HepG2 (cell line): Measurements from ENCODE around the gene DNAAF1. TPM values are rescaled to one million over a fixed set of nuclear protein-coding genes. Genes with fewer than 3 reads are reported as not detected.
A peak's percentile ranks its signal among the peaks of the same experiment; 100 is the strongest.

Experiments
- ARID3A ChIP-seq: IDR thresholded peaks from 2 replicates; pipeline ENCODE4 v1.6.1; 2012; ENCODE audit warnings: low read depth, low read length, improper control_type of control experiment
- ASH2L ChIP-seq: fragments of 300-600, 200-600 bp; sonication (generic); IDR thresholded peaks from 2 replicates; pipeline ENCODE4 v1.7.0; 2017; ENCODE audit warnings: low read depth, mild to moderate bottlenecking, moderate library complexity, mixed read lengths, low read length; ENCODE audit not compliant: insufficient read length
- GPN1 ChIP-seq: sonication (generic); formaldehyde crosslinking; IDR thresholded peaks from 2 replicates; pipeline ENCODE4 v1.5.1; 2020; ENCODE audit warnings: missing genetic modification reagents, borderline replicate concordance
- IRF2 ChIP-seq: IDR thresholded peaks from 2 replicates; pipeline ENCODE4 v1.6.1; 2018; ENCODE audit warnings: missing genetic modification reagents, missing compliant biosample characterization
- KMT2B ChIP-seq: IDR thresholded peaks from 2 replicates; pipeline ENCODE4 v1.6.1; 2016; ENCODE audit warnings: missing genetic modification reagents, missing compliant biosample characterization
- NCOA1 ChIP-seq: sonication (generic); formaldehyde crosslinking; IDR thresholded peaks from 2 replicates; pipeline ENCODE4 v1.9.0; 2021; ENCODE audit warnings: missing genetic modification reagents
- NR1H2 ChIP-seq: sonication (generic); formaldehyde crosslinking; IDR thresholded peaks from 2 replicates; pipeline ENCODE4 v1.8.1; 2022; ENCODE audit warnings: low read depth, missing genetic modification reagents, borderline replicate concordance
- POLR2AphosphoS2 ChIP-seq: IDR thresholded peaks from 2 replicates; pipeline ENCODE4 v1.6.1; 2011; ENCODE audit warnings: low read depth, low read length, improper control_type of control experiment
- SNAPC2 ChIP-seq: sonication (generic); formaldehyde crosslinking; IDR thresholded peaks from 2 replicates; pipeline ENCODE4 v1.8.1; 2022; ENCODE audit warnings: mild to moderate bottlenecking, missing genetic modification reagents
- SSRP1 ChIP-seq: IDR thresholded peaks from 2 replicates; pipeline ENCODE4 v1.6.1; 2016; ENCODE audit warnings: control low read depth
- STAT5B ChIP-seq: sonication (generic); formaldehyde crosslinking; IDR thresholded peaks from 2 replicates; pipeline ENCODE4 v1.4.0; 2020; ENCODE audit warnings: missing genetic modification reagents
- ZFP62 ChIP-seq: sonication (generic); formaldehyde crosslinking; IDR thresholded peaks from 2 replicates; pipeline ENCODE4 v1.4.0; 2020; ENCODE audit warnings: missing genetic modification reagents
- ZNF10 ChIP-seq: sonication (generic); formaldehyde crosslinking; IDR thresholded peaks from 2 replicates; pipeline ENCODE4 v1.4.0; 2020; ENCODE audit warnings: mild to moderate bottlenecking, low read depth, missing genetic modification reagents, borderline replicate concordance
- polyA plus RNA-seq, 8 experiments: library from polyadenylated mRNA; depleted of rRNA in 3 of 8; stranded (reverse) in 7 of 8; unstranded in 1 of 8; fragments of >200 nt; fragmentation: Illumina TruSeq in 4 of 8; extraction: Trizol in 4 of 8; gene quantifications; 2 replicates each; pipeline versions ENCODE4 v1.2.1 to v1.2.3, GENCODE V29; 2011 to 2016; ENCODE audit warnings: low read depth in 4 of 8, missing spikeins in 1 of 8, mixed read lengths in 1 of 8; ENCODE audit not compliant: insufficient read depth in 1 of 8
- total RNA-seq, 5 experiments: library from RNA; depleted of rRNA; stranded (reverse); fragments of >200 nt; fragmentation: Illumina TruSeq; extraction: Trizol; gene quantifications; 2 replicates each; pipeline ENCODE4 v1.2.3, GENCODE V29; 2016; ENCODE audit warnings: low read depth in 1 of 5
- TF ChIP-seq, protein P1 (sequence below): sonication (generic); formaldehyde crosslinking; IDR thresholded peaks from 2 replicates; pipeline ENCODE4 v1.5.0; 2020; ENCODE audit warnings: mild to moderate bottlenecking, missing genetic modification reagents
- TF ChIP-seq, protein P2 (sequence below): sonication (generic); formaldehyde crosslinking; IDR thresholded peaks from one replicate; pipeline ENCODE4 v1.5.1; 2020; ENCODE audit warnings: mild to moderate bottlenecking, missing genetic modification reagents; ENCODE audit errors: not compliant biosample characterization
- TF ChIP-seq, protein P3 (sequence below): IDR thresholded peaks from 2 replicates; pipeline ENCODE4 v1.6.1; 2016; ENCODE audit warnings: low read depth, control low read depth

Gene DNAAF1
- total and polyA plus RNA-seq, 2 of the 13 experiments (the other 11 are each of a cell fraction or from before 2014, with no cell fraction given) = 0.04 TPM; not detected in 1

DNA sequence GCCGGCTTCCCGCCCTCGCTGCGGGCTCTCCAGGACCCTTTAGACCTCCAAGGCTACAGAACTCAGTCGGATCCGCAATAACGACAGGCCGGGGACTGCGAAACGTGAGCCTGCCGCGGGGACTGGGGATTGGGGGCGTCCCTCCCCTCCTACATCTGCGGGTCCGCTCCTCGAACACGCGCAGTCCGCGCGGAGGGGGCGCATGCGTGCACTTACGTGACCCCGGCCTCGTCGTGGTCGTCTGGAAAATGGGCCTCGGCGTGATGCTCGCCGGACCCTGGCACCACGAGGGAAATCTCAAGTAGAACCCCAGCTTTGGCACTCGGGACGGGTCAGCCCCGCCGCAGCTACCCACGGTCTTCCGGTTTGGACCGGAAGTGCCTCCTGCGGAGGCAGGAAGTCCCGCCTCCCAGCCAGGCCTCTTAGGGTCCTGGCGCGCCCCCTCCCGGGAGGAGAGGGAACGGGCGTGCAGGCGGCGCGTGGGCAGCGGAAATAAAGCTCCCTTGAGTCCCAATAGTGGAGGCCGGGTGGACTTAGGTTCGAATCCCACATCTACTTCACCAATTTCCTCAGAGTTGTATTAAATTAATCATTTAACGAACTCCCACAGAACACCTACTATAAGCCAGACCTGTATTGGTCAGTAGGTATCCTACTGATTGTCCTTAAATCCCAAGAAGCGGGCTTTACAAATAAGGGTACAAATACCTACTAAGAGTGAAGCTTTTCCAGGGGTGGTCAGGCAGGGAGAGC lies 41.8 kb downstream of the DNAAF1 start, which contains the start of gene TAF1C (continued):
- TF ChIP-seq, protein P1, sequence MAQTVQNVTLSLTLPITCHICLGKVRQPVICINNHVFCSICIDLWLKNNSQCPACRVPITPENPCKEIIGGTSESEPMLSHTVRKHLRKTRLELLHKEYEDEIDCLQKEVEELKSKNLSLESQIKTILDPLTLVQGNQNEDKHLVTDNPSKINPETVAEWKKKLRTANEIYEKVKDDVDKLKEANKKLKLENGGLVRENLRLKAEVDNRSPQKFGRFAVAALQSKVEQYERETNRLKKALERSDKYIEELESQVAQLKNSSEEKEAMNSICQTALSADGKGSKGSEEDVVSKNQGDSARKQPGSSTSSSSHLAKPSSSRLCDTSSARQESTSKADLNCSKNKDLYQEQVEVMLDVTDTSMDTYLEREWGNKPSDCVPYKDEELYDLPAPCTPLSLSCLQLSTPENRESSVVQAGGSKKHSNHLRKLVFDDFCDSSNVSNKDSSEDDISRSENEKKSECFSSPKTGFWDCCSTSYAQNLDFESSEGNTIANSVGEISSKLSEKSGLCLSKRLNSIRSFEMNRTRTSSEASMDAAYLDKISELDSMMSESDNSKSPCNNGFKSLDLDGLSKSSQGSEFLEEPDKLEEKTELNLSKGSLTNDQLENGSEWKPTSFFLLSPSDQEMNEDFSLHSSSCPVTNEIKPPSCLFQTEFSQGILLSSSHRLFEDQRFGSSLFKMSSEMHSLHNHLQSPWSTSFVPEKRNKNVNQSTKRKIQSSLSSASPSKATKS (CRISPR knock-in tag) = no peak
- TF ChIP-seq ARID3A = no peak
- peak; percentile 97 for TF ChIP-seq ASH2L
- TF ChIP-seq, protein P2, sequence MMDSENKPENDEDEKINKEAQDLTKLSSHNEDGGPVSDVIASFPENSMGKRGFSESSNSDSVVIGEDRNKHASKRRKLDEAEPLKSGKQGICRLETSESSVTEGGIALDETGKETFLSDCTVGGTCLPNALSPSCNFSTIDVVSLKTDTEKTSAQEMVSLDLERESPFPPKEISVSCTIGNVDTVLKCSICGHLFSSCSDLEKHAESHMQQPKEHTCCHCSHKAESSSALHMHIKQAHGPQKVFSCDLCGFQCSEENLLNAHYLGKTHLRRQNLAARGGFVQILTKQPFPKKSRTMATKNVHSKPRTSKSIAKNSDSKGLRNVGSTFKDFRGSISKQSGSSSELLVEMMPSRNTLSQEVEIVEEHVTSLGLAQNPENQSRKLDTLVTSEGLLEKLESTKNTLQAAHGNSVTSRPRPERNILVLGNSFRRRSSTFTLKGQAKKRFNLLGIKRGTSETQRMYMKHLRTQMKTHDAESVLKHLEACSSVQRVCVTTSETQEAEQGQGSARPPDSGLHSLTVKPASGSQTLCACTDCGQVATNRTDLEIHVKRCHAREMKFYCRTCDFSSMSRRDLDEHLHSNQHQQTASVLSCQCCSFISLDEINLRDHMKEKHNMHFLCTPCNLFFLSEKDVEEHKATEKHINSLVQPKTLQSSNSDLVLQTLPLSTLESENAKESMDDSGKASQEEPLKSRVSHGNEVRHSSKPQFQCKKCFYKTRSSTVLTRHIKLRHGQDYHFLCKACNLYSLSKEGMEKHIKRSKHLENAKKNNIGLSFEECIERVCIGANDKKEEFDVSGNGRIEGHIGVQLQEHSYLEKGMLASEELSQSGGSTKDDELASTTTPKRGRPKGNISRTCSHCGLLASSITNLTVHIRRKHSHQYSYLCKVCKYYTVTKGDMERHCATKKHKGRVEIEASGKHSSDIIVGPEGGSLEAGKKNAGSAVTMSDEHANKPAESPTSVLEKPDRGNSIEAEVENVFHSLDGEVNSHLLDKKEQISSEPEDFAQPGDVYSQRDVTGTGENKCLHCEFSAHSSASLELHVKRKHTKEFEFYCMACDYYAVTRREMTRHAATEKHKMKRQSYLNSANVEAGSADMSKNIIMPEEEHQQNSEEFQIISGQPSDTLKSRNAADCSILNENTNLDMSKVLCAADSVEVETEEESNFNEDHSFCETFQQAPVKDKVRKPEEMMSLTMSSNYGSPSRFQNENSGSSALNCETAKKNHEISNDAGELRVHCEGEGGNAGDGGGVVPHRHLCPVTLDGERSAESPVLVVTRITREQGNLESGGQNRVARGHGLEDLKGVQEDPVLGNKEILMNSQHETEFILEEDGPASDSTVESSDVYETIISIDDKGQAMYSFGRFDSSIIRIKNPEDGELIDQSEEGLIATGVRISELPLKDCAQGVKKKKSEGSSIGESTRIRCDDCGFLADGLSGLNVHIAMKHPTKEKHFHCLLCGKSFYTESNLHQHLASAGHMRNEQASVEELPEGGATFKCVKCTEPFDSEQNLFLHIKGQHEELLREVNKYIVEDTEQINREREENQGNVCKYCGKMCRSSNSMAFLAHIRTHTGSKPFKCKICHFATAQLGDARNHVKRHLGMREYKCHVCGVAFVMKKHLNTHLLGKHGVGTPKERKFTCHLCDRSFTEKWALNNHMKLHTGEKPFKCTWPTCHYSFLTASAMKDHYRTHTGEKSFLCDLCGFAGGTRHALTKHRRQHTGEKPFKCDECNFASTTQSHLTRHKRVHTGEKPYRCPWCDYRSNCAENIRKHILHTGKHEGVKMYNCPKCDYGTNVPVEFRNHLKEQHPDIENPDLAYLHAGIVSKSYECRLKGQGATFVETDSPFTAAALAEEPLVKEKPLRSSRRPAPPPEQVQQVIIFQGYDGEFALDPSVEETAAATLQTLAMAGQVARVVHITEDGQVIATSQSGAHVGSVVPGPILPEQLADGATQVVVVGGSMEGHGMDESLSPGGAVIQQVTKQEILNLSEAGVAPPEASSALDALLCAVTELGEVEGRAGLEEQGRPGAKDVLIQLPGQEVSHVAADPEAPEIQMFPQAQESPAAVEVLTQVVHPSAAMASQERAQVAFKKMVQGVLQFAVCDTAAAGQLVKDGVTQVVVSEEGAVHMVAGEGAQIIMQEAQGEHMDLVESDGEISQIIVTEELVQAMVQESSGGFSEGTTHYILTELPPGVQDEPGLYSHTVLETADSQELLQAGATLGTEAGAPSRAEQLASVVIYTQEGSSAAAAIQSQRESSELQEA (CRISPR knock-in tag) = peak; percentile 24
- no peak for TF ChIP-seq SSRP1 (CRISPR knock-in tag)
- no peak for TF ChIP-seq SNAPC2
- peak; percentile 35; the same call in 1 of the 2 replicates for TF ChIP-seq NR1H2 (CRISPR knock-in tag)
- peak; percentile 96 for TF ChIP-seq KMT2B (CRISPR knock-in tag)
- peak; percentile 83 for TF ChIP-seq IRF2 (CRISPR knock-in tag)
- TF ChIP-seq STAT5B (CRISPR knock-in tag) = peak; percentile 90; the same call in 1 of the 2 replicates
- no peak for TF ChIP-seq ZFP62
- TF ChIP-seq NCOA1 (CRISPR knock-in tag) = peak; percentile 89
- TF ChIP-seq GPN1 = peak; percentile 74; the same call in 1 of the 2 replicates
- TF ChIP-seq POLR2AphosphoS2 = no peak
- TF ChIP-seq, protein P3, sequence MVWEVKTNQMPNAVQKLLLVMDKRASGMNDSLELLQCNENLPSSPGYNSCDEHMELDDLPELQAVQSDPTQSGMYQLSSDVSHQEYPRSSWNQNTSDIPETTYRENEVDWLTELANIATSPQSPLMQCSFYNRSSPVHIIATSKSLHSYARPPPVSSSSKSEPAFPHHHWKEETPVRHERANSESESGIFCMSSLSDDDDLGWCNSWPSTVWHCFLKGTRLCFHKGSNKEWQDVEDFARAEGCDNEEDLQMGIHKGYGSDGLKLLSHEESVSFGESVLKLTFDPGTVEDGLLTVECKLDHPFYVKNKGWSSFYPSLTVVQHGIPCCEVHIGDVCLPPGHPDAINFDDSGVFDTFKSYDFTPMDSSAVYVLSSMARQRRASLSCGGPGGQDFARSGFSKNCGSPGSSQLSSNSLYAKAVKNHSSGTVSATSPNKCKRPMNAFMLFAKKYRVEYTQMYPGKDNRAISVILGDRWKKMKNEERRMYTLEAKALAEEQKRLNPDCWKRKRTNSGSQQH = no peak
- no peak for TF ChIP-seq ZNF10 (CRISPR knock-in tag)
